Left ventricle myocardium inferior (tissue), 1 donor: ENCODE results near the gene DOP1B. TPM values are rescaled to one million over a fixed set of nuclear protein-coding genes. Genes with fewer than 3 reads are reported as not detected.
"Not testable (repeated sequence)": the region's sequence is repeated elsewhere in the genome, so short reads cannot be mapped to it uniquely, and the experiment has no call there.

ENCODE experiments used
- DNase-seq: peaks from one replicate; pipeline ENCODE4 v3.0.0-alpha.2; 2020
- H3K27ac ChIP-seq: fragments of 200-600 bp; replicated peaks from 2 replicates; pipeline ENCODE4 v1.8.0; 2021
- H3K27me3 ChIP-seq: fragments of 200-600 bp; 2 replicates; pipeline ENCODE4 v1.8.0; 2021; ENCODE audit warnings: low read depth
- H3K36me3 ChIP-seq: fragments of 200-600 bp; 2 replicates; pipeline ENCODE4 v1.8.0; 2021
- H3K4me1 ChIP-seq: fragments of 200-600 bp; 2 replicates; pipeline ENCODE4 v1.8.0; 2021
- H3K4me3 ChIP-seq: fragments of 200-600 bp; 2 replicates; pipeline ENCODE4 v1.8.0; 2021; ENCODE audit warnings: mild to moderate bottlenecking, moderate library complexity
- H3K9me3 ChIP-seq: fragments of 200-600 bp; replicated peaks from 2 replicates; pipeline ENCODE4 v1.8.0; 2021
- intact Hi-C: fragments of 100-400 bp; cut with micrococcal nuclease; formaldehyde crosslinking; loops from one replicate; pipeline ENCODE4 v1.11.0; 2022
- total RNA-seq: library from RNA; stranded (reverse); fragmentation: NEBNext Ultra II Directional; extraction: Animal tissue kit (Norgen Biotek cat#: 25700); gene quantifications from one replicate; pipeline ENCODE4 v1.2.1, GENCODE V29; 2021
- TF ChIP-seq, protein P1 (sequence below): fragments of 200-600 bp; IDR thresholded peaks from 2 replicates; pipeline ENCODE4 v1.8.0; 2021; ENCODE audit warnings: antibody characterized with exemption, mild to moderate bottlenecking, borderline replicate concordance
- donor health status: DM: no; HTN: yes; CAD: no; lungs with severe emphysema.

DOP1B gene
- total RNA-seq, 1 donor from 2014 or later: 13.6 TPM

DNA sequence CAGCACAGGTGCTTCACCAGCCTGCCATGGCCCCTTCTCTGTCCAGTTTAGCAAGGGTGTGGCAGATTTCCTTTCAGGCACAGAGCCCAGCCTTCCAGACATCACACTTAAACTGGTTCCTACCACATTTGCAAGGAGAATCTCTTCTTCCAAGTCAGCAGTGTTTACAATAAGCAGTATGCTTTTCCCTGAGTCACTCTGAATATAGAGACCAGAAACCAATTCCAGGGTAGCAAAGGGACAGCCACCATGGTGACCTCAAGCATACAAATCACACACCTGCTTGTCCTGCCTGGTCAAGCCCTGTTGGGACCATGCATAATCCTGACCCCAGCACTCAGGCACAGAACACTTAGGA lies 30.4 kb upstream of the DOP1B start:
- peaks cover 23% of the 10 kb centered on the region for H3K4me1 ChIP-seq
- H3K27me3 ChIP-seq: no peaks in the 10 kb centered on the region
- peak overlapping the region; percentile 21 for H3K27ac ChIP-seq
- TF ChIP-seq, protein P1, sequence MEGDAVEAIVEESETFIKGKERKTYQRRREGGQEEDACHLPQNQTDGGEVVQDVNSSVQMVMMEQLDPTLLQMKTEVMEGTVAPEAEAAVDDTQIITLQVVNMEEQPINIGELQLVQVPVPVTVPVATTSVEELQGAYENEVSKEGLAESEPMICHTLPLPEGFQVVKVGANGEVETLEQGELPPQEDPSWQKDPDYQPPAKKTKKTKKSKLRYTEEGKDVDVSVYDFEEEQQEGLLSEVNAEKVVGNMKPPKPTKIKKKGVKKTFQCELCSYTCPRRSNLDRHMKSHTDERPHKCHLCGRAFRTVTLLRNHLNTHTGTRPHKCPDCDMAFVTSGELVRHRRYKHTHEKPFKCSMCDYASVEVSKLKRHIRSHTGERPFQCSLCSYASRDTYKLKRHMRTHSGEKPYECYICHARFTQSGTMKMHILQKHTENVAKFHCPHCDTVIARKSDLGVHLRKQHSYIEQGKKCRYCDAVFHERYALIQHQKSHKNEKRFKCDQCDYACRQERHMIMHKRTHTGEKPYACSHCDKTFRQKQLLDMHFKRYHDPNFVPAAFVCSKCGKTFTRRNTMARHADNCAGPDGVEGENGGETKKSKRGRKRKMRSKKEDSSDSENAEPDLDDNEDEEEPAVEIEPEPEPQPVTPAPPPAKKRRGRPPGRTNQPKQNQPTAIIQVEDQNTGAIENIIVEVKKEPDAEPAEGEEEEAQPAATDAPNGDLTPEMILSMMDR: no peak
- intact Hi-C loops: no loop called here
- H3K9me3 ChIP-seq: no peaks in the 10 kb centered on the region
- no peaks in the 10 kb centered on the region for H3K36me3 ChIP-seq
- no peak overlapping the region for H3K4me3 ChIP-seq
- no peak for DNase-seq

DNA sequence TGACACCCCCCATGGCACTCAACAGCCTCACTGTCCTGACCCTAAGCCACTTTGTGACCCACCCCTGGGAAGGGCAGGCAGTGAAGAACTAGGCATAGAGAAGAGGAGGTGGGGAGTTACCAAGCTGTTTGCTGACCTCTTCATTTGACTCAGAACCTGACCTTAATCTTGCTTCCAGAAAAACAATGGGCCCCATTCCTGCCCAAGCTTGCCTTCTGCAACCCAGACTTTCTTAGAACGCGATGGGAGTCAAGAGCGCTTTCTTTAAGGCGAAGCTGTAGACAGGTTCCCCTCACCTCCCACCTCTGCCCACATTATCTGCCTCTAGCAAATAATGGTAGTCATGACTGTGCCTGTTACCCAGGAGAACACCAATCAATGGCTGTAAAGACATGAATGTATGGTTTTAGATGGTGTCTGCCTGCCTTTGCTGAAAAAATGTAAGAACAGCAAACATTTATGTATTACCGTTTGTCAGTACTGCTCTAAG lies 30.0 kb upstream of the DOP1B start:
- TF ChIP-seq, protein P1: no peak
- peak overlapping the region; percentile 21 for H3K27ac ChIP-seq
- no peaks in the 10 kb centered on the region for H3K36me3 ChIP-seq
- no peaks in the 10 kb centered on the region for H3K9me3 ChIP-seq
- no peak overlapping the region for H3K4me3 ChIP-seq
- no peak for DNase-seq
- H3K4me1 ChIP-seq: peaks cover 23% of the 10 kb centered on the region
- H3K27me3 ChIP-seq: no peaks in the 10 kb centered on the region
- intact Hi-C loops: no loop called here

DNA sequence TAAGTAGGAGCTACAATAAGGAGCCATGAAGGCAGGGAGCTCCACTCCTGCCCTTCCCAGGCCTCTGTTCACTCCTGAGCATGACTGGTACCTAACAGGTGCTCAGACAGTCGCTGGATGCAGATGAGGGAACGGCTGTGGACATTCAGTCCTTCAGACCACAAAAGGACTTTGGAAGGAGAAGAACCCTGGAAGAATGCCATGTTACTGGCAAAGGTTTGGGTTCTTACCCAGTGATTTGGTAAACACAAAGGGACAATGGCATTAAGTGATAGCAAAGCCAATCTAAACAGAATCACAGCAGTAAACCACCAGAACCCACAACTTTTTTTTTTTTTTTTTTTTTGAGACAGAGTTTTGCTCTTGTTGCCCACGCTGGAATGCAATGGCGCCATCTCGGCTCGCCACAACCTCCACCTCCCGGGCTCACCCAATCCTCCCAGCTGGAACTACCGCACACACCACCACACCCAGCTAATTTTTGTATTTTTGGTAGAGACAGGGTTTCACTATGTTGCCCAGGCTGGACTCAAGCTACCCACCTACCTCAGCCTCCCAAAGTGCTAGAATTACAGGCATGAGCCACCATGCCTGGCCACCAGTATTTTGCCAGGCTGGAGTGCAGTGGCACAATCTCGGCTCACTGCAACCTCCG lies 29.2 kb upstream of the DOP1B start:
- no peak overlapping the region for H3K27ac ChIP-seq
- intact Hi-C loops: no loop called here
- H3K4me1 ChIP-seq: peaks cover 23% of the 10 kb centered on the region
- no peak overlapping the region for H3K4me3 ChIP-seq
- no peaks in the 10 kb centered on the region for H3K36me3 ChIP-seq
- TF ChIP-seq, protein P1: no peak
- no peaks in the 10 kb centered on the region for H3K27me3 ChIP-seq
- no peak for DNase-seq
- no peaks in the 10 kb centered on the region for H3K9me3 ChIP-seq

DNA sequence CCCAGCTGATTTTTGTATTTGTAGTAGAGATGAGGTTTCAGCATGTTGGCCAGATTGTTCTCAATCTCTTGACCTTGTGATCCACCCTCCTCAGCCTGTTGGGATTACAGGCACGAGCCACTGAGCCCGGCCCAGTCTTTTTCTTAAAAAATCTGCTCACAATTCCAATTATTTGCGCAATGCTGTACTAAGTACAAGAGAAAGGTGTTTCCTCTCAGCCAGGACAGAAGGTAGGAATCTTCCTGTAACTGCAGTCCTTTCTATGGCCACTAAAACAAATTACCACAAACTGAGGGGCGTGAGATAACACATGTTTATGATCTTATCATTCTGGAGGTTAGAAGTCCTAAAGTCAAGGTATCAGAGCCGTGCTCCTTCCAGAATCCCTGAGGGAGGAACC lies 28.6 kb upstream of the DOP1B start:
- H3K9me3 ChIP-seq: no peaks in the 10 kb centered on the region
- intact Hi-C loops: no loop called here
- no peak overlapping the region for H3K27ac ChIP-seq

DNA sequence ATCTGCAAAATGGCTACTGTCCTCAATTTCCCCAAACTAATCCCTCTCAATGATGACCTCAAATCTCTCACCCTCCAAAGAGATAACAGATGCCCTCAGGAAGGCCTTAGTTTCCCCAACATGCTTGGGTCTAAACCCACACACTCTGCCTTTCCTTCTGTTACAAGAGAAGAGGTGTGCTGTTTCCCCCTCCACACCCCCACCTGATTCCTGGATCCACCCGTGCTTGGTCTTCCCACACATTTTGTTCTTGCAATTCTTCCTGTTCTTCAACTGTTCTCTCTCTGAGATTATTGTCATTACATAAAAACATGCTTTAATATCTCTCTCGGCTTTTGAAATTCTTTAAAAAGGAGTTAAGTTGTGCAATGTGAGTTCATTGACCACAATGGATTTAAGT lies 27.4 kb upstream of the DOP1B start:
- TF ChIP-seq, protein P1: no peak
- intact Hi-C loops: no loop called here
- H3K27ac ChIP-seq: no peak overlapping the region
- H3K4me3 ChIP-seq: no peak overlapping the region
- no peaks in the 10 kb centered on the region for H3K27me3 ChIP-seq
- no peak for DNase-seq
- H3K9me3 ChIP-seq: no peaks in the 10 kb centered on the region
- peaks cover 26% of the 10 kb centered on the region for H3K4me1 ChIP-seq
- peaks cover 4% of the 10 kb centered on the region for H3K36me3 ChIP-seq

More for the DNA sequence above, 28.6 kb upstream of the DOP1B start:
- H3K27me3 ChIP-seq: no peaks in the 10 kb centered on the region
- TF ChIP-seq, protein P1: no peak
- peaks cover 4% of the 10 kb centered on the region for H3K36me3 ChIP-seq
- H3K4me1 ChIP-seq: peaks cover 23% of the 10 kb centered on the region
- no peak for DNase-seq
- H3K4me3 ChIP-seq: no peak overlapping the region

DNA sequence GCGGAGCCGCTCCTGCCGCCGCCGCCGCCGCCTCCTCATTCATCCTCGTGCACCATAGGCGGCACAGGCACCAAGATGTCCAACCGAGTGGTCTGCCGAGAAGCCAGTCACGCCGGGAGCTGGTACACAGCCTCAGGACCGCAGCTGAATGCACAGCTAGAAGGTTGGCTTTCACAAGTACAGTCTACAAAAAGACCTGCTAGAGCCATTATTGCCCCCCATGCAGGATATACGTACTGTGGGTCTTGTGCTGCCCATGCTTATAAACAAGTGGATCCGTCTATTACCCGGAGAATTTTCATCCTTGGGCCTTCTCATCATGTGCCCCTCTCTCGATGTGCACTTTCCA lies 26.2 kb upstream of the DOP1B start:
- H3K36me3 ChIP-seq, DNase-seq, intact Hi-C loops, H3K27ac ChIP-seq, H3K9me3 ChIP-seq, H3K27me3 ChIP-seq: not testable (repeated sequence)
- peaks cover 36% of the 10 kb centered on the region for H3K4me1 ChIP-seq
- H3K4me3 ChIP-seq: peak overlapping the region; percentile 70

DNA sequence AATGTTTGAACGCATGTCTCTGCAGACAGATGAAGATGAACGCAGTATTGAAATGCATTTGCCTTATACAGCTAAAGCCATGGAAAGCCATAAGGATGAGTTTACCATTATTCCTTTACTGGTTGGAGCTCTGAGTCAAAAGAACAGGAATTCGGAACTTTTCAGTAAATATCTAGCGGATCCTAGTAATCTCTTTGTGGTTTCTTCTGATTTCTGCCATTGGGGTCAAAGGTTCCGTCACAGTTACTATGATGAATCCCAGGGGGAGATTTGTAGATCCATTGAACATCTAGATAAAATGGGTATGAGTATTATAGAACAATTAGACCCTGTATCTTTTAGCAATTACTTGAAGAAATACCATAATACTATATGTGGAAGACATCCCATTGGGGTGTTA lies 25.8 kb upstream of the DOP1B start:
- H3K36me3 ChIP-seq, H3K9me3 ChIP-seq, DNase-seq, intact Hi-C loops, H3K27ac ChIP-seq, H3K27me3 ChIP-seq: not testable (repeated sequence)
- peaks cover 37% of the 10 kb centered on the region for H3K4me1 ChIP-seq
- peak overlapping the region; percentile 70 for H3K4me3 ChIP-seq
